HG03135 (cell line): ENCODE results near the gene HAL.
"Not testable (repeated sequence)": the region's sequence is repeated elsewhere in the genome, so short reads cannot be mapped to it uniquely, and the experiment has no call there.

Source experiments
- ATAC-seq: cut with Tn5 transposase; IDR thresholded peaks from one replicate; pipeline ENCODE4 v1.9.1; 2021; ENCODE audit warnings: mild to moderate bottlenecking, moderate library complexity; ENCODE audit not compliant: unreplicated experiment

HAL gene

DNA sequence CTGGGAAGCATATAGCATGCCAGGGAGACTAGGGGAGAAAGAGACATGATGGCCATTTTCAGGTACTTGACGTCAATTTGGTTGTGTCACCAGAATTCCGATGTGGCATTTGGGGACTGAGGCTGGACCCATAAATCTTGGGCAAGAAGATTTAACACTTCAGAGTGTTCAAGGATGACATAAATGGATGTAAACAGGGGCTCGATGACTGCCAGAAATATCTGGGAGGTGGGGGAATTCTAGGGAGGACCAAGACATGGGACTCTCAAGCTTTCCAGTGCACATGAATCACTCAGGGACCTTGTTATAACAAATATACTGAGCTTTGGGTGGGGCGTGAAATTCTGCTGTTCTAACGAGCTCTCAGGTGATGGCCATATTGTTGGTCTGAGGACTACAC, 17.8 kb downstream of the HAL start:
- no peak for ATAC-seq

DNA sequence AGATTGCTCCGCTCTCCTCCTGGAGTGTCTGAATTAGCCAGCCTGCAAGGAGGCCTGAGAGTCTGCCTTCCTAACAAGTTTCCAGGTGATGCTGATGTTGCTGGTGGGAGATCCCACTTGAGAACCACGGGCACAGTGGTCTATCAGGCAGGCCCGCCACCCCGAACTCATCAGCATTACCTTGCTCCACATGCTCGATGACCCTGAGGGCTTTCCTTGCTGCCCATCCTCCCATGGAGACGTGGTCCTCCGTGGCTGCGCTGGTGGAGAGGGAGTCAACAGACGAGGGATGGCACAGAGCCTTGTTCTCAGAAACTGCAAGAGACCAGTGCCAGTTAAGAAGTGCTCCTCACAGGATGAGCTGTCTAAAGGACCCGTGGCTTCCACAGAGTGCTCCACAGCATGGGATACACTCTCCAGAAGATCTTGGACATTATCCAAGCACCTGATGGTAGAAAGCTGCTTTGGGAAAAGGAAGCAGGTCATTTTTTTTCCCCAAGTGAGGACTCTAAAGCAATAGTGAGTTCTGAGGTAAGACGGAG, 18.3 kb downstream of the HAL start:
- no peak for ATAC-seq

DNA sequence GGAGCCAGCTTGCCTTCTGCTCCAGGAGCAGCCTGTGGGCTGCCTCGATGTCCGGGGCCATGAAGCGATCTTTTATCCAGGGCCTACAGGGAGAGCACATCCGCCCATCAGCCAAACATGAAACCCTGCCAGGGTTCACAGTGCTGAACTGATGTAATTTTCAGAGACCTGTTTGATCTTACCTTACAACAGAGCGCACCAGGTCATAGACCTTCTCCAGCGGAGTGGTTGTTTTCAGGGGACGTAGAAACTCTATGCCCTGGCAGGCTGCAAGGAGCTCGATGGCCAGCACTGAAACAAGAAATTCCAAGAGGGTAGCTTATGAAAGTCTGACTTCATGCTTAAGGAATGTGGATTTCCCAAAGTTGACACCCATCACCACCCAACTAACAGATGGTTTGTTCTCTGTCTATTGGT, 19.7 kb downstream of the HAL start:
- ATAC-seq, result no peak

DNA sequence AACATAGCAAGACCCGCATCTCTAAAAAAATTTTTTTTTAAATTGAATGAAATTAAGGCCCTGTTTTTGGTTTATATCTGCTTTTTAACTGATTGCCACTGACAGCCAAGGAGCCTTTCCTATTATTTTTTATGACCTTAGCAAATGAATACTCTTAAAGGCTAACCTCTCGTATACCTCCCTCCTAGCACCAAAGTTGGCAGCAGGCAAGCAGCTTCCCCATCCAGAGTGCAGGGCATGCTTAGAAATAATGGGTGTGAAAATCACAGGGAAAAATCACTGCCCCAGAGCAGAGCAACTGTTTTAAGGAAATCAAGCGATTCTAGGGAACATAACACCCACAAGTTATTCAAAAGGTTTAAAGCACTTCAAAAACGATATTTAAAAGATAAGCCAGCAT, 20.7 kb downstream of the HAL start:
- ATAC-seq, result no peak

DNA sequence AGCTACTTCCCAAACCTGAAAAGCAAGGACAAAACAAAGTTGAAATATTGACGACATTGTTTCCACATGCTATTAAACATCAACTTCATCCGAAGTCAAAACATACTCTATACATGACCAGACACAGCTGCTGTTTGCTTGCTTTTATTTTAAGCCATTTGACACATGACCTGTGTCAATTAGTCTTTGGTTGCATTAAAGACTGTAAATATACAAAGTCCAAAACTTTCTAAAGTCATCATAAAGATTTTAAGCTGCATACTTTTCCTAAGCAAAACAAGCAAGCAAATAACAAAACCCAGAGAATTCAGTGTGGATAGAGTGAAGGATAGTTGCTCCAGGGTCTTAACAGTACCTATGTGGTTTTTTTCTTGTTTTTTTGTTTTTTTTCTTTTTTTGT, 21.8 kb downstream of the HAL start:
- ATAC-seq, result no peak

DNA sequence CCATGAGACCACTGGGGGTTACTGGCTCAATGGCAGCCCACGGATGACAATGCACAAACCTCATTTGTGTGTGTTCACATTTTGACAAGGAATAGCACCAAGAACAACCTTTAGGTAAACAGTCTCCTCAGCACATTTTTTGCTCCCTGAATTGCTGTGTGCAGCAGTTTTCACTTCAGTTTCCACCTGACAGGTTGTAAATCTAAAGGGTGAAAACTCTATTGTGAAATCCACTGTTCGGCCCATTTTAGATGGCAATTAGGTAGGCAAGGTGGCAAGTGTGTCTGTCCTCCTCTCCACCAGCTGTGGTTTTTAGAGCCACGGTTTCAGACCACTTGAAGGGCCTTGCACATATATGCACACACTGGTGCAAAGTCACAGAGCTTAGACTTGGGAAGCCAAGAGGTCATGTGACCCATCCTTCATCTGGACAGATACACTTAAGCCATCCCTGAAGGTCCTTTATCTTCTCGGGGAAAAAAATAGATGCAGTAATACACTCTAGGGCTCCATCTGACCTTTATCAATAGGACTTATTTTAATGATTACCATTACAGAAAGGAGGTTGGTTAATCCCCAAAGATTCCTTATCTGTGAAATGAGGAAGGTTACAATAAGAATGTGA, 23.2 kb downstream of the HAL start:
- no peak for ATAC-seq

DNA sequence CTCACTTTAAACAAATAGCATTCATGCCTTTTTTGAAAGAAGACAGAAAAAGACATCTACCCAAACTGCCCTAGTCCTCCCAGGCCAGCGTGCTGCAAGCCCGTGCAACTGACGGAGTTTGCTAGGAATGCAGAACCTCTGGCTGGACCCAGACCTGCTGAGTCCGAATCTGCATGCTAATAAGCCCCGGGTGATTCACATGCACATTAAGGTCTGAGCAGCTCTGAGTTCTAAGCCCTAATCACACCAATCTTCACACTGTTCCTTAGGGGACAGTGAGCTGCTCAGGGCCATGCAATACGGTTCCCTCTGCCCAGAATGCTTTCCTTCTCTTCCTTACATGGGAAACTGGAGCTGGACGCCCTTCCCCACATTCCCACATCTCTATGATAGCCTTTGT, 25.2 kb downstream of the HAL start:
- ATAC-seq, result no peak

DNA sequence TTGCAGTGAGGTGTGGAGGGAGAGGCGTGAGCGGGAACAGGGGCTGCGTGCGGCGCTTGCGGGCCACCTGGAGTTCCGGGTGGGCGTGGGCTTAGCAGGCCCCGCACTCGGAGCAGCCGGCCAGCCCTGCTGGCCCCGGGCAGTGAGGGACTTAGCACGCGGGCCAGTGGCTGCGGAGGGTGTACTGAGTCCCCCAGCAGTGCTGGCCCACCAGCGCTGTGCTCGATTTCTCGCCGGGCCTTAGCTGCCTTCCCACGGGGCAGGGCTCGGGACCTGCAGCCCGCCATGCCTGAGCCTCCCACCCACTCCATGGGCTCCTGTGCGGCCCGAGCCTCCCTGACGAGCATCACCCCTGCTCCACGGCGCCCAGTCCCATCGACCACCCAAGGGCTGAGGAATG, 27.0 kb downstream of the HAL start:
- not testable (repeated sequence) for ATAC-seq

DNA sequence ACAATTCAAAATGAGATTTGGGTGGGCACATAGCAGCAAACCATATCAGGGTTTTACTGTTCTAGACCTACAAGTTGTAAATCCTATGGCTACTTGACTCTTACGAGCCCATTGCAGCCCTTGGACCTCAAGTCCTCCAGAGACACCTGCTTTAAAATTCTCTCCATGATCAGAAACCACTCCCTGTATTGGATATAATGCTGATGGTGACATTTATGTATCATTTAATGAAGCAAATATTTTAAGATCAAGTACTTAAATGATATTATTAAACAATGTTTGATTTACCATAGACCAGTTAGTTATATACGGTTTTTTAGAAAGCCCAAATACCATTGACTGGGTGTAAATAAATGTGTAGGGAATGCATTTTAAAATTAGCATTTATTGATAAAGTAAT, 28.8 kb downstream of the HAL start:
- no peak for ATAC-seq

DNA sequence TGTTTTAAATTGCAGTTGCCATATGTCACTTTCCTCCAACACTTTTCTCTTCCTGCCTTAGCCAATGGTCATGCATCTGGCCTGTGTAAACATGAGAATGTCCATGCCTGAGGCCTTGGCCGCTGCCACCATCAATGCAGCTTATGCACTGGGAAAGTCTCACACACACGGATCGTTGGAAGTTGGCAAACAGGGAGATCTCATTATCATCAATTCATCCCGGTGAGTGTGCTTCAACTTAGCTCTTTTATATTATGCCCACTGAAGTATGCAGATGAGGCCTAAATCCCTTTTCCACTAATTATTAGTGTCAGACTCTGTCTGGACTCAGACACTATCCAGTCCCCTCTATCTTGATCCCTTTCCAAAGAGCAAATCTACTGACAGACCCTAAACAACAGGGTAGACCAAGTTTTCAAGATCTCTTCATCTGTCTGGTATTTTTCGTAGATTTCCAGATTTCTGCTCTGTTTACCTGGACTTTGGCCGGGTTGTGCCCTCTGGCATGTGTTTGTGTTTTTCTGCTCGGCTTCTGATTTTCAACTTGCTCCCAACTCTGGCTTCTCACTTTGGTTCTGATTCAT, 29.8 kb downstream of the HAL start:
- ATAC-seq, result no peak

DNA sequence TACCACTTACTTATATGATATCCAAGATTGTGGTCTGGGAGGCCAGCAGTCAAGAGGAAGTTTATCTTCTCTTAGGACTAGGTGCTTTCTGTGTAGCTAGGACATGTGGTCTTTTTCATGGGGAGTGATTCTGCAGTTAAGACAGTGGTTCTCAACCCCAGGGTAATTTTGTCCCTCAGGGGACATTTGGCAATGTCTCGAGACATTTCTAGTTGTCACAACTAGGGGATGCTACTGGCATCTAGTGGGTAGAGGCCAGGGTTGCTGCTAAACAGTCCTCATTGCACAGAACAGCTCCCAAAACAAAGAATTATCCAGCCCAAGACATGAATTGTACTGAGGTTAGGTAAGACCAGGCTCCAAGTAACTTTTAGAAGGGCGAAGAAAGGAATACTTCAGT, 33.0 kb downstream of the HAL start:
- no peak for ATAC-seq

DNA sequence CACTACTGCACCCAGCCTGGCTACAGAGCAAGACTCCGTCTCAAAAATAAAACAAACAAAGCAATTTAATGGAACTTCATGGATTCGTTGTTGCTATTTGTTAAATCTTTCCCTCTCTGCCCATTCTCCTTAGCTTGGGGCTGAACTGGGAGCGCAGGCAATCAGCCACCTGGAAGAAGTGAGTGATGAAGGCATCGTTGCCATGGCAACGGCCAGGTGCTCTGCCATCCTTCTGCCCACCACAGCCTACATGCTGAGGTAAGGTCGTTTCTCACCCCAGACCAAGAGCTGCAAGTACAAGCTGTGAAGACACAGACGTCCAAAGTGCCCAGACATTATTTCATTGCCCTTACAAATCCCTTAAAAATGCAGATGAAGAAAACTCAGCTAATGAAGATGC, 33.9 kb downstream of the HAL start:
- no peak for ATAC-seq

DNA sequence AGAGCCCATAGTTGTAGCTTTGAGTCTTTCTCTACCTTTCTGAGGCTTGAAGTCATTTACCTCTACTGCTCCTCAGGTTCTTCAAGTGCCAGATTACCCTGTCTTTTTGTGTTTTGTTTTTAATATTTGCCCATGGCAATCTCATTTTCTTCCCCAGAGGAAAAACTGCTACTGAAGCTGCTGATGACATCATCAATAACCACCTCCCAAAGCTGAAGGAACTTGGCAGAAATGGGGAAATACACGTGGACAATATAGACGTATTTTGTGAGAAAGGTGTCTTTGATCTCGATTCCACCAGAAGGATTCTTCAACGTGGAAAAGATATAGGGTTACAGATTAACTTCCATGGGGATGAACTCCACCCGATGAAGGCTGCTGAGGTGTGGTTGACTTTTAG, 35.9 kb downstream of the HAL start:
- no peak for ATAC-seq

DNA sequence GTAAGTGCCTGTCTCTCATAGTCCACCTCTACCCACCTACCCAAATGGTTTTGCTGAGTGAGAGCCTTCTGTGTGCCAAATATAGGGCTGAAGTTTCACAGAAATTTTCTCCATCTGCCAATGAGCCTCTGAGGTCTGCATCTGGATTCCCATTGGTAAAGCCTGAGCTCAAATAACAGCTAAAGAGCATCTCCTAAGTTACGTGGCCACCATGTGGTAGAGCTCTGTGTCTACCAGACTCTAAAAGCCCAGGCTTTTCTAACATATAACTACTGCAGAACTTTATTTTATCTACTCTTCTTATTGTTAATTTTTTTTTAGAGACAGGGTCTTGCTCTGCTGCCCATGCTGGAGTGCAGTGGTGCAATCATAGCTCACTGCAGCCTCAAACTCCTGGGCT, 37.0 kb downstream of the HAL start:
- ATAC-seq, result no peak

DNA sequence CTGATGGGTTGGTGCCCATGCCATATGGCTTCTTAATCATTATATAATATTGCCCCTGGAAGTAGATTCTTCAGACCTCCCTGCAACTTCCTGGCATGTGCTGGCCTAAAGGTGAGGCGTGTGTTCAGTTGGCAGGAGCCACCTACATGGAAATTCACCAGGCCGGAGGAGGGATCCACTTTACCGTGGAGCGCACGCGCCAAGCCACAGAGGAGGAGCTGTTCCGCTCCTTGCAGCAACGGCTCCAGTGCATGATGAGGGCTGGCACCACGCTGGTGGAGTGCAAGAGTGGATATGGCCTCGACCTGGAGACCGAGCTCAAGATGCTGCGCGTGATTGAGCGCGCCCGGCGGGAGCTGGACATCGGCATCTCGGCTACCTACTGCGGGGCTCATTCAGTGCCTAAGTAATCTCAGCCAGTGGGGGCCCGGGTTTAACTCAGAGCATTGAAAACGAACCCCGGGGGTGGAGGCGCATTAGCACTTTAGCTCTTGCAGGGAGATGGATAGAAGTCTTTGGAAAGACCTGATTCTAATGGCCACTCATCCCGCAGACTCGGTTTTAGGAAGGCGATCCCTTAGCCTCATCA, 39.5 kb downstream of the HAL start:
- ATAC-seq, result no peak

DNA sequence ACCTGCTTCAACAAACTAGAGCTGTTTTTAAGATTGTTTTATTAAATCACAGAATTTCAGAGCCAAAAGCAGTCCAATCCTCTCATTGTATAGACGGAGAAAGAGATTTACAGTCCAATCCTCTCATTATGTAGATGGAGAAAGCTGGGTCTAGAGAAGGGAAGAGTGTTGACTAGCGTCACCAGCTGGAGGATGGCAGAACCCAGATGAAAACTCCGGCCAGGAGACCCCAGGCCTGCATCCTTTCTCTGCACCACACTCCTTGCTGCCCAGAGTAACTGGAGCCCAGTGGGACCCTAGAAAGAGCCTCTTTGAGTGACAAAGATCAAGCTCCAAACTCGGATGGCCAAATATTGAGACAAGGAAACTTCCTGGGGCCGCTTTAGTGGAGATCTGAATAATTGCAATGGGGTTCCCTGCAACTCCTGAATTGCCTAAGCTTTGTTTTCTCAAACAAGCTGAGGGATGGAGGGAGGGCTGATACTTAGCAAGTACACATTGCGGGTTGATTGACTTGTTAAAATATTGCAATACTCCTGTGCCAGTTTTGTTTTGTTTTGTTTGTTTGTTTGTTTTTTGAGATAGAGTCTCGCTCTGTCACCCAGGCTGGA, 40.5 kb downstream of the HAL start:
- ATAC-seq, result no peak

DNA sequence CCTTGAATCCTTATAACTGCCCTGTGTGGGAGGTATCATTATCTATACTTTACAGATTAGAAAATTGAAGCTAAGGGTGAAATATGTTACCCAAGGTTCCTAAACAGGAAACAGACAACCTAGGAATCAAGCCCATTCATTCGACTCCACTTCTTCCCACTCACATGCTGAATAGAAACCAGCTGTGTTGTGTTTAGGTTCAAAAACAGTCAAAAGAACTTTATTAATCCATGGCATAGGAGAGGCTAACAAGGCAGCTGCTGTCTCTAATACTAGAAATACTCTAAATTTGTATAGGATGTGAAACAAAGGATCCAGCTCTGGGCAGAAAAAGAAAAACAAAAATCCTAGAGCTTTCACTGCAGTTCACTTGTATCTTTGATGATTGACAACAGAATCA, 43.1 kb downstream of the HAL start:
- no peak for ATAC-seq

DNA sequence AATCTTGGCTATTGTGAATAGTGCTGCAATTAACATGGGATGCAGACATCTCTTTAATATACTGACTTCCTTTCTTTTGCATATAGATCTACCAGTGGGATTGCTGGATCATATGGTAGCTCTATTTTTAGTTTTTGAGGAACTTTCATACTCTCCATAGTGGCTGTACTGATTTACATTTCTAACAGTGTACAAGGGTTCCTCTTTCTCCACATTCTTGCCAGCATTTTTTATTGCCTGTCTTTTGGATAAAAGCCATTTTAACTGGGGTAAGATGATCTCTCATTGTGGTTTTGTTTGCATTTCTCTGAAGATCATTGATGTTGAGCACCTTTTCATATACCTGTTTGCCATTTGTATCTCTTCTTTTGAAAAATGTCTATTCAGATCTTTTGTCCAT, 44.6 kb downstream of the HAL start:
- no peak for ATAC-seq

DNA sequence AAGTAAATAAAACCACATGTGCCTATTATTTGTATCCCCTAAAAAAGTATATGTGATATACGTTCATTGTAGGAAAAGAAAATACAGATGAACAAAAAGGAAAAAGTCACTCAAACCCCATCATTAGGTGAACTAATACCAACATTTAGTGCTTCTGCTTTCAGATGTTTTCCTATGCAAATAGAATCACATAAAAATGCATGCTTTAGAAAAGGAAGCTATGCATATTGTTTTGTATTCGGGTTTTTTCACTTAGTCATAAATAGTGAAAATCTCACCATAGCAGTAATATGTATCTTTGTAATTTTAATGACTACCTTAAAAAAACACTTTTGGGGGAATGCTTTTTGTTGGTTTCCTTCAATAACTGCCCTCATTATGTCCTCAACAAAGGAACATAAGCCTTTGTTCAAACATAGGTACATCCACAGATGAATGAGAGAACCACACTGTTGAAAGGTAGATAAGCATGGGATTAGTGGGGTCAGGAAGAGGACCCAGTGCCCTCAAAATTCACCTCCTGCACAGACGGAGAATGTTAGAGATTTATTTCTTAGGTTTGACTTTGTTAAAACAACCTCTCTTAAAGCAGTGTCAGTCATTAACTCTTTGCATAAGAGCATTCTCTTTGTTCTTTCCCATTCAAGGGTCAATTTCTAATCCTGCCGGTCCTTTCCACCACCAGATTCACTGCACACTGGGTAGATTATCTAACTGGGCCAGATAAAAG, 46.5 kb downstream of the HAL start:
- no peak for ATAC-seq

DNA sequence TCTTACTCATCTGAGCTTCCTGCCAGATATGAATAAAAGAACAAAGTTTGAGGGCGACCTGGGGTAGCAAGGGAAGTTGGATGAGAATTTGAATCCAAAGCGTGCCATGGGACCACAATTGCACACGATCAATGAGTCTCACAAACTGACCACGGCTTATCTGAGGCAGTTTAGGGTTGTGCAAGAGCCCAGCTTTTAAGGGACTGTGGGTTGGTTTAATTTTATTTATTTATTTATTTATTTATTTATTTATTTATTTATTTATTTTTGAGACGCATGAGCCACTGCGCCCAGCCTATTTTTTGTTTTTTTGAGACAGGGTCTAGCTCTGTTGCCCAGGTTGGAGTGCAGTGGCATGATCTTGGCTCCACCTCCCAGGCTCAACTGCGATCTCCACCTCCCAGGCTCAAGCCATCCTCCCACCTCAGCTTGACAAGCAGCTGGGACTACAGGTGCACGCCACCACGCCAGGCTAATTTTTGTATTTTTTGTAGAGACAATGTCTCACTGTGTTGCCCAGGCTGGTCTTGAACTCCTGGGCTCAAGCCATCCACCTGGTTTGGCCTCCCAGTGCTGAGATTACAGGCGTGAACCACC, 51.9 kb downstream of the HAL start:
- no peak for ATAC-seq

DNA sequence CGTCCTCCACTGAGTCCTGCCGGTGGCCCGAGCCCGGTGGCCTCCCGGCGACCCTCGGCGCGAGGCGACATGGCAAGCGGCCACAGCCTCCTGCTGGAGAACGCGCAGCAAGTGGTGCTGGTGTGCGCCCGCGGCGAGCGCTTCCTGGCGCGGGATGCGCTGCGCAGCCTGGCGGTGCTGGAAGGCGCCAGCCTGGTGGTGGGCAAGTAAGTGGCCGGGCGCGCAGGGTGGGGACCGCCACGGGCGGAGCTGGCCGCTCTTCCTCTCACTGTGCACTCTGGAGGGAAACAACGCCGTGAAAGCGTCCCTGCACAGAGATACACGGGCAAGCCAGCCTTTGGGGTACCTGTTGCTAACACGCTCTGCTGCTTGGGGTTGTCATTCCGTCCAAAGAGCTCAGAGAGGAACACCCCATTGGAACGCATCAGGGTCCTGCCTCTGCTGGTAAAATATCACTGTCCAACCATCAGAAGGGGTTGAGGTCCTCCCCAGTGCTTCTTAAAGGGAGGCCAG, 52.8 kb downstream of the HAL start, which contains the start of gene AMDHD1:
Gene AMDHD1 (plus strand): TSS at position 2 of the 513 bp plus-strand sequence. CDS start 68 bp downstream, at position 70.
- ATAC-seq, result peak; percentile 61
